ACC112 (cell line): ENCODE measurements around the gene OSBPL5.

Experiments
- H2AFZ ChIP-seq: fragments of 200-600 bp; sonication (generic); one replicate; pipeline ENCODE4 v1.6.0; 2017; ENCODE audit warnings: antibody characterized with exemption, low read length; ENCODE audit not compliant: unreplicated experiment
- H3K27ac ChIP-seq: fragments of 200-600 bp; sonication (generic); 2 replicates; pipeline ENCODE4 v1.5.1; 2014; ENCODE audit warnings: low read depth, mild to moderate bottlenecking, antibody characterized with exemption, low read length, moderate library complexity
- H3K27me3 ChIP-seq: fragments of 200-600 bp; sonication (generic); 2 replicates; pipeline ENCODE4 v1.6.1; 2014; ENCODE audit warnings: mild to moderate bottlenecking, antibody characterized with exemption, low read length, moderate library complexity, mixed read lengths; ENCODE audit not compliant: insufficient read depth
- H3K36me3 ChIP-seq: fragments of 200-600 bp; sonication (generic); 2 replicates; pipeline ENCODE4 v1.6.1; 2016; ENCODE audit warnings: mild to moderate bottlenecking, antibody characterized with exemption, low read length, moderate library complexity, mixed read lengths; ENCODE audit not compliant: insufficient read depth
- H3K4me1 ChIP-seq: fragments of 200-600 bp; sonication (generic); one replicate; pipeline ENCODE4 v1.6.1; 2016; ENCODE audit warnings: low read length, mixed read lengths; ENCODE audit not compliant: insufficient read depth, unreplicated experiment, control insufficient read depth
- H3K4me3 ChIP-seq: fragments of 200-600 bp; sonication (generic); 2 replicates; pipeline ENCODE4 v1.5.1; 2014; ENCODE audit warnings: mild to moderate bottlenecking, low read depth, low read length
- H3K79me2 ChIP-seq: fragments of 200-600 bp; sonication (generic); one replicate; pipeline ENCODE4 v1.6.0; 2016; ENCODE audit warnings: low read length; ENCODE audit not compliant: control insufficient read depth, unreplicated experiment, insufficient read depth

OSBPL5 gene

GRCh38 chr11:3146612-3147256, 18.4 kb downstream of the OSBPL5 start:
- Histone ChIP-seq H3K36me3 (no peaks in the 10 kb centered on the region), H3K4me3 (no peak overlapping the region), H3K27ac (peak overlapping the region; percentile 59; the same call in 1 of the 2 replicates), H3K4me1 (peaks cover 24% of the 10 kb centered on the region), H3K79me2 (peaks cover 4% of the 10 kb centered on the region), H2AFZ (no peak overlapping the region), H3K27me3 (no peaks in the 10 kb centered on the region)

- H3K27me3 ChIP-seq, result no peaks in the 10 kb centered on the region
- H3K36me3 ChIP-seq, result no peaks in the 10 kb centered on the region
- peaks cover 4% of the 10 kb centered on the region for H3K79me2 ChIP-seq
- no peak overlapping the region for H3K4me3 ChIP-seq
- H3K4me1 ChIP-seq, result peaks cover 24% of the 10 kb centered on the region
- no peak overlapping the region for H3K27ac ChIP-seq
- no peak overlapping the region for H2AFZ ChIP-seq
These were observed 19.9 kb downstream of the OSBPL5 start for GRCh38 chr11:3145206-3145520.

- Histone ChIP-seq H3K36me3 (no peaks in the 10 kb centered on the region), H3K27ac (no peak overlapping the region), H3K27me3 (no peaks in the 10 kb centered on the region), H3K4me1 (peaks cover 24% of the 10 kb centered on the region), H3K4me3 (no peak overlapping the region), H3K79me2 (peaks cover 4% of the 10 kb centered on the region), H2AFZ (no peak overlapping the region)
These were observed 20.6 kb downstream of the OSBPL5 start for GRCh38 chr11:3144296-3145205.

- Histone ChIP-seq H3K27ac (no peak overlapping the region), H3K4me1 (peaks cover 21% of the 10 kb centered on the region), H3K4me3 (no peak overlapping the region), H3K79me2 (peaks cover 4% of the 10 kb centered on the region), H3K36me3 (no peaks in the 10 kb centered on the region), H3K27me3 (no peaks in the 10 kb centered on the region), H2AFZ (no peak overlapping the region)
These were observed 21.8 kb downstream of the OSBPL5 start for GRCh38 chr11:3143136-3143880.

- no peaks in the 10 kb centered on the region for H3K4me1 ChIP-seq
- H3K4me3 ChIP-seq, result no peak overlapping the region
- no peaks in the 10 kb centered on the region for H3K27me3 ChIP-seq
- no peaks in the 10 kb centered on the region for H3K36me3 ChIP-seq
- no peak overlapping the region for H3K27ac ChIP-seq
- H2AFZ ChIP-seq, result no peak overlapping the region
- H3K79me2 ChIP-seq, result no peaks in the 10 kb centered on the region
These were observed 24.9 kb downstream of the OSBPL5 start for GRCh38 chr11:3140291-3140603.

- Histone ChIP-seq H3K27me3 (no peaks in the 10 kb centered on the region), H3K79me2 (no peaks in the 10 kb centered on the region), H2AFZ (no peak overlapping the region), H3K4me3 (no peak overlapping the region), H3K4me1 (no peaks in the 10 kb centered on the region), H3K36me3 (no peaks in the 10 kb centered on the region), H3K27ac (no peak overlapping the region)
These were observed 25.4 kb downstream of the OSBPL5 start for GRCh38 chr11:3139481-3140290.

GRCh38 chr11:3139086-3139440, 26.0 kb downstream of the OSBPL5 start:
- Histone ChIP-seq H3K36me3 (no peaks in the 10 kb centered on the region), H2AFZ (no peak overlapping the region), H3K27me3 (no peaks in the 10 kb centered on the region), H3K4me1 (no peaks in the 10 kb centered on the region), H3K27ac (no peak overlapping the region), H3K4me3 (no peak overlapping the region), H3K79me2 (no peaks in the 10 kb centered on the region)

- H3K27ac ChIP-seq, result no peak overlapping the region
- no peaks in the 10 kb centered on the region for H3K27me3 ChIP-seq
- H2AFZ ChIP-seq, result no peak overlapping the region
- no peaks in the 10 kb centered on the region for H3K36me3 ChIP-seq
- no peaks in the 10 kb centered on the region for H3K4me1 ChIP-seq
- no peak overlapping the region for H3K4me3 ChIP-seq
- no peaks in the 10 kb centered on the region for H3K79me2 ChIP-seq
These were observed 26.7 kb downstream of the OSBPL5 start for GRCh38 chr11:3138178-3139085.

- Histone ChIP-seq H3K79me2 (no peaks in the 10 kb centered on the region), H3K4me1 (no peaks in the 10 kb centered on the region), H2AFZ (no peak overlapping the region), H3K36me3 (no peaks in the 10 kb centered on the region), H3K27me3 (no peaks in the 10 kb centered on the region), H3K27ac (no peak overlapping the region), H3K4me3 (no peak overlapping the region)
These were observed 27.5 kb downstream of the OSBPL5 start for GRCh38 chr11:3137486-3138177.
